Progenitor cell of endocrine pancreas (in vitro differentiated cells): ENCODE data around the gene C12orf75. TPM values are rescaled to one million over a fixed set of nuclear protein-coding genes. Genes with fewer than 3 reads are reported as not detected.

Source experiments
- DNase-seq: peaks from one replicate; pipeline ENCODE4 v3.0.0; 2021; ENCODE audit warnings: low spot score; ENCODE audit not compliant: unreplicated experiment
- H3K27ac Mint-ChIP-seq: 2 replicates; pipeline ENCODE4 v1.8.0; 2021; ENCODE audit warnings: mild to moderate bottlenecking, moderate library complexity, mixed read lengths
- H3K27me3 Mint-ChIP-seq: 2 replicates; pipeline ENCODE4 v1.8.0; 2021; ENCODE audit warnings: mixed read lengths
- H3K36me3 Mint-ChIP-seq: 2 replicates; pipeline ENCODE4 v1.8.0; 2022; ENCODE audit warnings: mixed read lengths; ENCODE audit not compliant: insufficient read depth
- H3K4me1 Mint-ChIP-seq: 2 replicates; pipeline ENCODE4 v1.8.0; 2021; ENCODE audit warnings: low read depth, mixed read lengths
- H3K4me3 Mint-ChIP-seq: 2 replicates; pipeline ENCODE4 v1.8.0; 2021; ENCODE audit warnings: low read depth, mild to moderate bottlenecking, moderate library complexity, mixed read lengths
- H3K9me3 Mint-ChIP-seq: 2 replicates; pipeline ENCODE4 v1.8.0; 2021; ENCODE audit warnings: low read depth, mixed read lengths
- CTCF ChIP-seq: fragments of 200-600 bp; sonication (generic); IDR thresholded peaks from one replicate; pipeline ENCODE4 v1.5.0; 2021; ENCODE audit warnings: antibody characterized with exemption, mild to moderate bottlenecking; ENCODE audit not compliant: unreplicated experiment
- total RNA-seq: library from RNA; stranded (reverse); gene quantifications from 2 replicates; pipeline ENCODE4 v1.2.1, GENCODE V29; 2021

Gene C12orf75
- total RNA-seq, 1 donor from 2014 or later: 228 TPM

- no peak for DNase-seq
- H3K4me1 Mint-ChIP-seq: peaks cover 7% of the 10 kb centered on the region
Observed at GRCh38 chr12:105396024-105396423, 65.5 kb downstream of the C12orf75 start.

GRCh38 chr12:105396983-105397382 lies 66.5 kb downstream of the C12orf75 start:
- H3K27ac Mint-ChIP-seq: no peak overlapping the region
- no peak overlapping the region for H3K4me3 Mint-ChIP-seq
- H3K9me3 Mint-ChIP-seq: no peaks in the 10 kb centered on the region
- peaks cover 2% of the 10 kb centered on the region for H3K4me1 Mint-ChIP-seq
- H3K27me3 Mint-ChIP-seq: no peaks in the 10 kb centered on the region
- no peak for TF ChIP-seq CTCF
- no peak for DNase-seq
- peaks cover 32% of the 10 kb centered on the region for H3K36me3 Mint-ChIP-seq

More at GRCh38 chr12:105396024-105396423, 65.5 kb downstream of the C12orf75 start:
- Mint-ChIP-seq H3K27ac (no peak overlapping the region), H3K27me3 (no peaks in the 10 kb centered on the region), H3K4me3 (no peak overlapping the region), H3K36me3 (peaks cover 28% of the 10 kb centered on the region), H3K9me3 (no peaks in the 10 kb centered on the region)
- TF ChIP-seq CTCF: no peak

- H3K4me3 Mint-ChIP-seq: no peak overlapping the region
- DNase-seq: no peak
- H3K36me3 Mint-ChIP-seq: peaks cover 44% of the 10 kb centered on the region
- TF ChIP-seq CTCF: no peak
- H3K9me3 Mint-ChIP-seq: no peaks in the 10 kb centered on the region
- H3K27ac Mint-ChIP-seq: no peak overlapping the region
- H3K4me1 Mint-ChIP-seq: peaks cover 1% of the 10 kb centered on the region
- H3K27me3 Mint-ChIP-seq: no peaks in the 10 kb centered on the region
Observed at GRCh38 chr12:105398930-105399329, 68.4 kb downstream of the C12orf75 start.

GRCh38 chr12:105399428-105400081 lies 69.1 kb downstream of the C12orf75 start:
- no peak overlapping the region for H3K27ac Mint-ChIP-seq
- DNase-seq: no peak
- peaks cover 1% of the 10 kb centered on the region for H3K4me1 Mint-ChIP-seq
- no peak overlapping the region for H3K4me3 Mint-ChIP-seq
- TF ChIP-seq CTCF: no peak
- H3K36me3 Mint-ChIP-seq: peaks cover 48% of the 10 kb centered on the region
- no peaks in the 10 kb centered on the region for H3K9me3 Mint-ChIP-seq
- H3K27me3 Mint-ChIP-seq: no peaks in the 10 kb centered on the region

GRCh38 chr12:105400227-105400626 lies 69.7 kb downstream of the C12orf75 start:
- Mint-ChIP-seq H3K9me3 (no peaks in the 10 kb centered on the region), H3K36me3 (peaks cover 52% of the 10 kb centered on the region), H3K4me1 (peaks cover 1% of the 10 kb centered on the region), H3K27ac (no peak overlapping the region), H3K4me3 (no peak overlapping the region), H3K27me3 (no peaks in the 10 kb centered on the region)
- no peak for TF ChIP-seq CTCF
- DNase-seq: no peak
